Stimulated activated CD4-positive, alpha-beta T cell treated with anti-CD3 and anti-CD28 coated beads, Interleukin-4, amount 100 ng/mL, for 24 hours (primary cell): Measurements from ENCODE around the gene RHO.

Experiments
- DNase-seq: peaks from one replicate; pipeline ENCODE4 v3.0.0-alpha.2; 2020

RHO gene

DNA sequence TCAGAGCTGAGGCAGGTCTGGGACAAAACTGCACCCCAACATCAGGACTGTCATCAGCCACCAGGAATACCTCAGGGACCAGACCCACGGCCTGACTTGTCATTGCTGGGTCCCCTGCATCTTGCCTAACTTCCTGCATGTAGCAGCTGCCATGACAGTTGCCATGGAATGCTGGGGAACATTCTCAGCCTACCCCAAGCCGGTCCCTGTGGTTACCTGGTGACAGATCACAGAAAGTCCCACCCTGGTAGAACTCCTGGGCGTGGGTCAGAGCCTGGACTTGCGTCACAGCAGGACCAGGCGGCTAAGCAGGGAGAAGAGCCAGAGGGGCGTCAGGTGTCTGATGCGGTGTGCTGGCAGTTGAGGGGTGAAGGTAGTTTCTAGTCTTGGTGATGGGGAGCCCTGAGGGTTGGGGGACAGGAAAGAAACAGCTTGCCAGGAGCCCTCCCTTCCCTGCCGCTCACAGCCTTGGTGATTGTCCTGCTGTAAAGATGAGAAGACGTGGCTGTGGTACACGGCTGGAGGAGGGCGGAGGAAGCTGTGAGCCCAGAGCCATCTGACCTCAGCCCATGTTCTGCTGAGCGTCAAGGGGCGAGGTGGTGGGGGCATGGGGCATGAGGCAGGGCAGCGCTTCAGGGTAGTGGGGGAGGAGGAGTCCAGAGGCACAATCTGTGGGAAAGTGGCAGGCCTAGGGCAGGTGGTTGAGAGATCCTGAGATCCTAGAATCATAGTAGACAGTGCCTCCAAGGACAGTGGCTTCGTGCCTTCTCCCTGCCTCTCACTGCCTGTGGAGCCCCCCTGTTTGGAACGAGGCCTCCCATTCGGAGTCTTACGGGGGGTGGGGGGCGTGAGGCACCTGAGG lies 19.9 kb downstream of the RHO start:
- no peak for DNase-seq

DNA sequence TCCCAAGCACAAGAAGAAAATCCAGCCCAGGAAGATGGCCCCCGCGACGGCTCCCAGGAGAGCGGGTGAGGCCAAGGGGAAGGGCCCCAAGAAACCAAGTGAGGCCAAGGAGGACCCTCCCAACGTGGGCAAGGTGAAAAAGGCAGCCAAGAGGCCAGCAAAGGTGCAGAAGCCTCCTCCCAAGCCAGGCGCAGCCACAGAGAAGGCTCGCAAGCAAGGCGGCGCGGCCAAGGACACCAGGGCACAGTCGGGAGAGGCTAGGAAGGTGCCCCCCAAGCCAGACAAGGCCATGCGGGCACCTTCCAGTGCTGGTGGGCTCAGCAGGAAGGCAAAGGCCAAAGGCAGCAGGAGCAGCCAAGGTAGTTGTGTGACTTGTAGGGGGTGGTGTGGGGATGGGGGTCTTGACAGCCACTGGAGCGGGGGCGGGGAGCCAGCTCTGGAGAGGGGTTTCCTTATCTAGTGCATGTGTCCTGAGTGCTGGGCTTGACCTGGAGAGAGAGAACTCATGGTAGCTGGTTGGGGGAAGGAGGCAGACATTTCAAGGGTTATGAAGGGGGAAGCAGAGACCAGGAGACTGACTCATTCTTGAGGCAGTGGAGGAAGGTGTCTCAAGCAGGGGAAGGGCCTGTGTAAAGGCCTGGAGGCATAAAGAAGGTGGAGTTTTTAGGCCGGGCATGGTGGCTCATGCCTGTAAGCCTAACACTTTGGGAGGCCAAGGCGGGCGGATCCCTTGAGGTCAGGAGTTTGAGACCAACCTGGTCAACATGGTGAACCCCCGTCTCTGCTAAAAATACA lies 20.8 kb downstream of the RHO start:
- DNase-seq: no peak

DNA sequence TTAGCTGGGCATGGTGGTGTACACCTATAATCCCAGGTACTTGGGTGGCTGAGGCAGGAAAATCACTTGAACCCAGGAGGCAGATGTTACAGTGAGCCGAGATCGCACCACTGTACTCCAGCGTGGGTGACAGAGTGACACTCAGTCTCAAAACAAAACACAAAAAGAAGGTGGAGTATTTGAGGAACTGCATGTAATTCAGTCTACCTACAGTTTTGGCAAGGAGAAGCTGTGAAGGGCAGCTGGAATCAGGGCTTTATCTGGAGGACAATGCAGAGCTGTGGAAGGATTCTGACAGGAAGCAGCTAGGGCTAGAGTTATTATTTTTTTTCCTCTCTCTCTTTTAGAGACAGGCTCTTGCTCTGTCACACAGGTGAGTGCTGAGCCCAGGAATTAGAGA lies 21.4 kb downstream of the RHO start:
- DNase-seq: no peak

DNA sequence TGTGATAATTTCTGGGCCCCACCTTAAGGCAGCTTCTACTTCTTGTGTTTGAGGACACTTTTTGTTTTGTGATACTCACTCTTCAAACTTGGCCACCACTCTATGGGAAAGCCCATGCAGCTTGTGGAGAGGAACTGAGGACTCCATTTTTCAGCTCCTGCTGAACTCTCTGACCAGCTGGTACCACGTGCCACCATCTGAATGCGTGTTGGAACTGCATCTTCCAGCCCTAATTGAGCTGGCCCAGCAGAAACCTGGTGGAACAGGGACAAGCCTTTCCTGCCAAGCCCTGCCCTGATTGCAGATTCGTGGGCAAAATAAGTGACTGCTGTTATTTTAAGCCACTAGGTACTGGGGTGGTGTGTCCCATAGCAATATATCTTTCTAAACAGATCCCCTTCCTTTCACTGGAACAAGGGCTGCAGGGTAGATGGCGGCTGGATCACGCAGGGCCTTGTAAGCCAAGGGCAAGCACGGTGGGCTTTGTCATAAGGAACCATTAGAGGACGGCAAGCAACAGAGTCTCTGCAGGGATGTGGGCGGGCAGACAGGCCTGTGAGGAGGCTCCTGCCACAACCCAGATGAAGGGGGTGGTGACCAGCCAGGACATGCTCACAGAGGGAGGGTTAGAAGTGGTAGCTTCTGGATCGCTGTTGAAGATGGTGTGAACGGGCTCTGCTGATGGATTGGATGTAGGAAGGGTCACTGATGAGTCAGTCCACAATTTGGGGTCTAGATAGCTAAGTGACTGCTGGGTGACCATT lies 24.0 kb downstream of the RHO start:
- no peak for DNase-seq

DNA sequence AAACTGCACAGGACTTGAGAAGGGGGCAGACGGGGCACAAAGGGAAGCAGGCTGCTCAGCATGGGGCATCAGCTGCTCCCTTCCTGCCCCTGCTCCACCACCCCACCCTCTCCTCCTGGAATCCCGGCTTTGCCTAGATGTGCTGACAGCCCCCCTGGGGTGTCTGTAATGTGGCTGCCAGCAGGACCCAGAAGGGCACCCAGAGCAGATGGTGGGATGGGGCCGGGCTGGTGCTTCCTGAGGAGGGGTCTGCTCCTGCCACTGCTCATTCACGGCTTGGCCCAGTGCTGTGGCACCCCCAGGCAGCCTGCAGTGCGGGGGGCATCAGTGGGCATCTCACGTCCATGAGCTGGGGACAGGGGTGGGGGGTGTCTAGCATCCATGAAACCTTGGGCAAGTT lies 24.7 kb downstream of the RHO start:
- DNase-seq: no peak

DNA sequence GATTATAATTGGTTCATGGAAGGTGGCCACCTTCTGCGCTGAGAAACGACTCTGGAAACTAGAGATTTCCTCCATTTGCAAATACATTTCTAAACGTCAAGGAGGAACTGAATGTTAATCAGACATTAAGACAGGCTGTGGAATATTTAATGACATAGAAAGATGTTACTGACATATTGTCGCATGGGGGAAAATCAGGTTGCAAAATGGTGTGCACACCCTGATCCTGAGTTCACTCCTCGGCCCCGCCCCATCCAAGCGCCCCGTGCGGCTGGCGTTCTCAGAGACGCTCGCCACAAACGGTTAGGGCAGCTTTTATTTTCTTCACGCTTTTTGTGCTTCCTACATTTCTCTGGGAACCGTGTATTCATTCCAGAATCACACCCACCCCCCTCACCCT lies 25.3 kb downstream of the RHO start:
- no peak for DNase-seq

DNA sequence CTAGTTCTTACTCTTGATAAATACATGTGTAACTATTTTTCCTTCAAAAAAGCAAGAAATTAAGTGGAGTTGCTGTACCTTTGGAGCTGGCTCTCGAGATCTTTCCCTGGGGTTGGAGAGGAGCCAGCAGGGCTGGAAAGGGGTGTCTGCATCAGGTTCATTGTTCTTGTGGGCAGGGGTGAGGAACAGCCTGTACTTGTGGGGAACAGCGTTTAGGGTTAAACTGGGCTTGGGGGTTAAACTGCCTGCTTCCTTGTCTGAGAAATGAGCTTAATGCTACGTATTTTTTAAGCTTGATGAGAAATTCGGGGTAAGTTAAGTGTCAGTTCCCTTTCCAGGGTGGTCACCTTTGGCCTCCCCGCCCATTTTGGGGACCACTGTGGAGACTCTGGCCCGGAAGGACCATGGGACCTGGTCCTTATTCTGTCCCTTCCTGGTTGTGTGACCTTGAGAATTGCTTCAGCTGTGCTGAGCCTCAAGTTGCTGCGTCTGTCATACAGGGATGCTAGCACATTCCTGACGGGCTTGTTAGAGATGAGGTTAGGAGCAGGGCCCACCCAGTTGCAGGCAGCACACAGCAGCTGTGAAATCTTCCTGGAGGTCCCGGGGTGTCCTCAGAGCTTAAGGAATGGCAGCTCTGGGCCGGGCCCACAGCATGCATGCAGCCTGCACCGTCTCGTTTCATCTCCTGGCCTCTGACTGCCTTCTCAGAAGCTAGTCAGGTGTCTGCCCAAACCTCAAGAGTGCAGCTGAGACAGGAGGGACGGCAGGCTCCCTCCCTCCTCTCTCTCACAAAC lies 26.1 kb downstream of the RHO start:
- DNase-seq: no peak

DNA sequence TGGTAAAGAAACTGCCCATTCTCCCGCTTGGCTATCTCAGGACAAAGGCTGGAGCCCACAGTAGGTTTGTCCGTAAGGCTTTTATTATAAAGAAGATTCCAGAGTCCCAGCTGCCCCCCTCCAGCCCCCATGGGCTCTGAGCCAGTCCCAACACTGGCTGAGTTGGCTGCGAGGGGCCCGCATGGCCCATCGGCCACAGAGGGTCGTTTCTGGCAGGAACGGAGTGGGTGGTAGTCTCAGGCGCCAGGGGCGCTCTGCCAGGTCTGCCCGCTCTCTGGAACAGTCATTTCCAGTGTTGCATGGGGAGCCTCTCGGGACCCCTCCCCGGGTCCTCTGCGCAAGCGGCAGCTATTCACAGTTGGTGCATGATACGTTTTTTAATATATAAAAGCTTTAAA lies 26.7 kb downstream of the RHO start:
- DNase-seq: no peak

DNA sequence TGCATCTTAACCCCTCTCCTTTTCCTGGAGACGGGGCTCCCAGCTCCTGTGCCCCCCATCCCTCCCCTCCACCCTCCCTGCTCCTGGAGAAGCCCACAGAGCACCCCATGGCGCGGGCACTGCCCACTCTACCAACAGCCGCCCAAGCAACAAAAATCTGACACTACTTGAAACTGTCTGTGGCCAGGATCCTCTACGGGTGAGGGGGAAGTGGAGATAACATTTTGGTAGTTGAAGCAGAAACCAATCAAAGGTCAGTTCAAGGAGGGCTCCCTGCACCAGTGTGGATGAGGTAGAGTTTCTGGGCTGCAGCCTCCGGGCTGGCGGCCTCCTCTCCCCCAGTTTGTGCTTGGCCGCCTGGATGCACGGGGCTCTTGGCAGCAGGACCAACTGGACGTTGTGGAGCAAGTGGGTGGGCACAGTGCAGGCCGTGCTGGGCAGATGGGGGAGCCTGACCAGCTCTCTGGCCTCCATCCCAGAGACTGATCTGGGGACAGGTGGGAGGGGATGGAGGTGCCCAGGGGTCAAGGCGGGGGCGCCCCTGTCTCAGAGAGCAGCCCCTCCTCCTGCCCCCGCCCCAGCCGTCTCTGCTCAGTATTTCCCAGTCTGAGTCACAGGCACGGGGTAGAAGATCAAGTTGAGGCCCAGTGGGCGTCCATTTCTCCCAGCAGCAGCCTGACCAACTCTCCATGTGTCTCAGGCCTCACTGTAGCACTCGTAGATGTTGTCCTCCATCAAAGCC lies 27.3 kb downstream of the RHO start:
- DNase-seq: no peak

DNA sequence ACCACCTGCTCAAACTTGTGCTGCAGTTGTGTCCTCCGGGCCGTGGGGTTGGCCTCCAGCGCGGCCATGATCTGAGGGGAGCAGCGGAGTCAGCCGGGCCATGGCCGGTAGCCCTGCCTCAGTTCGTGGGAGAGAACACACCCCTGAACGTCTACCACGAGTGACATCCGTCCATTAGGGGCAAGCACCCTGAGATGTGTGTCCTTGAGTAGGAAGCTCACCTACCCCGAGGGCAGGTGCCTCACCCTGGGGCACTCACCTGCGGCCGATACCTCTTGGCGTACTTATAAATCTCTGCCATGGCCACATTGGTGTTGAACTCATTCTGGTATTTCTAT lies 27.9 kb downstream of the RHO start:
- DNase-seq: no peak

DNA sequence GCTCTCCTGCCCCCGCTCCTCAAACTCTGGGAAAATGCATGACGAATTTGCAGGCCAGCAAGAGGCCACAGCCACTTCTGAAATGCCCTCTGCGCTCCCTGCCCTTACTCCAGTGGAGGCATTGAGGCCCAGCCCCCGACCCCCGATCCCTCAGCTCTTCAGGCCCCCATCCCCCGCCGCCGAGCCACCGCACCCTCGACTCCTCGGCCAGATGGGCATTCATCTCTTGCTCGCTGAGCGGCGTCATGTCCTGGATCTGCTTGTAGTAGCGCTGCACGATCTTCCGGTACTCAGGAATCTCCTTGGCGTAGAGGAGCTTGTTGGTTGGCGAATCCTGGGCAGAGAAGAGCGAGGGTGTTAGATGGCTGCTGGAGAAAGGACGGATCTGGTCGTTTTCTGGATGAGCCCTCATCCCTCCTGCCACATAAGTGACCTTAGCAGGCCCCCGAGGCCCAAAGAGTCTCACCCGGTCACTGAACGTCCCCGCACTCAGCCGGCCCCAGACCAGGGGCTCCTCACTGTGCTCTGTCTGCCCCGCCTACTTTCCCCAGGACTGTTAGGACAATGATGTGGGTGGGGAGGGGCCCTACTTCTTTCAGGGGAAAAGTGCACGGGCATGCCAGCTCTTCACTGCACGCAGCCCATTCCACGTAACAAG lies 28.6 kb downstream of the RHO start:
- no peak for DNase-seq

DNA sequence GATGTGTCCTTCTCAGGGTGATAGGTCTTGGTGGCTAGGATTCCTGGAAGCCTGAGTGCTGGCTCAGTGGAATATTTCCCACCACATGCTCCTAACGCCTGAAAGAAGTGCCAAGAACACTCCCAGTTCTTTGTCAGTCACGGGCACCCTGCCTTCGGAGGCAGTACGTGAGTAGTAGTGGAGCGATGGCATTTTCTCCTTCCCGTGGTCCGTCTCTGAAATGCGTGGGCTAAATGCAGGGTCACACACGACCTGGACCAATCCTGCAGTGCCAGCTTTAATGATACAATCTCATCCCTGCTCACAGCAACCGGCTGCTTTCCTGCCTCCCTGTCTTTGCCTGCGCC lies 29.1 kb downstream of the RHO start:
- no peak for DNase-seq

DNA sequence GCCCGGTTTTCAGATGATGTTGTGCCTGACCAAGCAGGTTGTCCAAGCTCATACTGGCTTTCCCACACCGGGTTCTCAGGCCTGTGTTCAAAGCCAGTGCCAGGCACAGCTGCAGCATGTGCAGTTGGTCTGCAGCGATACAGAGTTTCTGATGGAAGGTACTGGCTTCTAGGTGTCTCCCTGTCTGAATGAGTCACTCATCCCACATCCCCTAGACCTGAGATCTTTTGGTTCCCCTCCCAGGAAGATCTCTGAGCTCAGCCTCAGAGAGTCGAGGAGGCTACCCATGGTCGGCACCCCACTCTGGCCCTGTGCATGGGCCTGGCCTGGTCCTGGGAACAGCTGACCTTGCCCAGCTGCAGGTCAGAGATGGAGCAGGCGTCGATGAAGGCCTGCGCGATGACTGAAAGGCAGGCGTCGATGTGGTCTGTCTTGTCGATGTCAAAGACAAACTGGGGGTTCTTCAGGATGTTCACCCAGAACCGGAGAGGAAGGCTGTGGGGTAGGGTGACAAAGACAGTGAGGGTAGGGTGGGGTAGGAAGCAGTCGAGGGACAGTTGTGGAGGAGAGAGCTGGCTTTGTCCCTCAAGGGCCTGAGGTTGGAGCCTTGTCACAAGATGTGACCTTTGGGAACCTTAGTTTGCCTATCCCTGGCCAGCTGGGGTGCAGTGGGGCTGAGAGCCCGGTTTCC lies 29.8 kb downstream of the RHO start:
- DNase-seq: no peak

DNA sequence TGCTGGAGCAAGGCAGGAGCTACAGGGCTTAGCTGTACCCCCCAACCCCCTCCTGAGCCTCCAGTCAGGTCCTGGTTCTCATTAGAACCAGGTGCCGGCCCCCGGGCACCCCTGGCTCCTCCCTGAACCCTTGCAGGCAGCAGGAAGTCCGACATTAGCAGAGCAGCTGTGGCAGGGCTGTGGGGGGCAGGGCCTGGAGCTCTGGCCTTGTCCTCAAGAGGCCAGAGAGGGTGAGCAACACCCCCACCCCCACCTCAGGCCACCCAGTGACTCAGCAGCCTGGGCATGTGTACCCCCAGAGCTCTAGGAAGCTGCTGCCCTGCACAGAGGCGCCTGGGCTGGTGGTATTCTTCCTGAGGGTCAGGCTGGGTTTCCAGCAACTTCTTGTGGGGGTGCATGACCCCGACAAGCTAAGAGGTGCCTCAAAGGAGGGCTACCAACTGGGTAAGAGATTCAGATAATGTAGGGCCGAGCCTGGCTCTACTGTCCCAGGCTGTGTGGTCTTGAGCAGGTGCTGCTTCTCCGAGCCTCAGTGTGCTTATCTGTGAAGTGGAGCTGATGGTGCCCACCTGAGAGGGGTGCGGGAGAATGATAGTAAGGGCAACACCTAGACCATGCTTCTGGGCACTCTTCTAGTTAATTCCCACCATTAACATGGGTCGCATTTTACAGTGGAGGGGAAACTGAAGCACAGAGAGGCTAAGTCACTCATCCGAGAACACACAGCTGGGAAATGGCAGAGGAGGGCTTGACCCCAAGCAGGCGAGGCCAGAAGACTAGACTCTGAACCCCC lies 30.5 kb downstream of the RHO start:
- DNase-seq: no peak

DNA sequence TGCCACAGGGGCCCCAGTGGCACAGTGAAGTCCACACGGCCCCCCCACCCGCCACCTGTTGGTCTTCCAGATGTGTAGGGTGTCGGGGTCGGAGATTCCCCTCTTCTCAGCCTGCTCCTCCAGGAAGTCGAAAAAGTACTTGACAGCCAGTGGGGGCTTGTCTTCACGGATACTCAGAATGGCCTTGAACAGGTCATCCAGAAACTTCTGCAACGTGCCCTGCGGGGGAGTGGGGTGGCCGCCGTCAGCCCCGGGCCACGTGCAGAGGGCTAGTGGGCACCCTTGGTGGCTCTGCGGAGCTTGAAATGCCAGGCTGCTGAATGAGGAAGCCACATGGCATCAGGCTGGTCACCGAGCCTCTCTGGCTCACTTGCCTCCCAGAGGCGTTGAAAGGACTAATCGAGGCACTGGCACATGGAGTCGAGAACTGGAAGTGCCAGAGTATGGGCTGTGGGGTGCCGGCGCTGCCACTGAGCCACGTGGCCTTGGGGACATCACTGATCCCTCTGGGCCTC lies 31.2 kb downstream of the RHO start:
- no peak for DNase-seq

DNA sequence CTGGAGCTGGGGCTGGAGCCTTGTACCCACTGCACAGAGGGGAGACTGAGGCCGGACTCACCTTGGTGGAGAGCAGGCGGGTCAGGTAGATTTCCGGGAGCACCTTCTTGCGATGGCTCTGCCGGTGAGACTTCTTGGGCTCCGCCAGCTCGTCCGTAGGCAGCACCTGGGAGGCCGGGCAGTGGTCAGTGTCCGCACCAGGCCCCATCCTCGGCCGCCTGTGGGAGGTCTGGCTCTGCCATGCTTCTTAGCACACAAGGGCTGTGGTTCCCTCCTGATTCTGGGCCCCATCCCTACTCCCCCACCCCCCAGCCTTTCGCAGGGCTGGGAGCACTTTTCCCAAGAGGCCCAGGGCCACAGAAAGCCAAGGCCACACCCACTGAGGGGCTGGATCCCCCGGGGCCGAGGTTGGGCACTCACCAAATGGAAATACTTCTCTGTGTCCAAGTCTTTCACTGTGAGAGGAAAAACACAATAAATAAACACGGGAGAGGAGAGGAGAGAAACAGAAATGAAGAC lies 31.9 kb downstream of the RHO start:
- no peak for DNase-seq

DNA sequence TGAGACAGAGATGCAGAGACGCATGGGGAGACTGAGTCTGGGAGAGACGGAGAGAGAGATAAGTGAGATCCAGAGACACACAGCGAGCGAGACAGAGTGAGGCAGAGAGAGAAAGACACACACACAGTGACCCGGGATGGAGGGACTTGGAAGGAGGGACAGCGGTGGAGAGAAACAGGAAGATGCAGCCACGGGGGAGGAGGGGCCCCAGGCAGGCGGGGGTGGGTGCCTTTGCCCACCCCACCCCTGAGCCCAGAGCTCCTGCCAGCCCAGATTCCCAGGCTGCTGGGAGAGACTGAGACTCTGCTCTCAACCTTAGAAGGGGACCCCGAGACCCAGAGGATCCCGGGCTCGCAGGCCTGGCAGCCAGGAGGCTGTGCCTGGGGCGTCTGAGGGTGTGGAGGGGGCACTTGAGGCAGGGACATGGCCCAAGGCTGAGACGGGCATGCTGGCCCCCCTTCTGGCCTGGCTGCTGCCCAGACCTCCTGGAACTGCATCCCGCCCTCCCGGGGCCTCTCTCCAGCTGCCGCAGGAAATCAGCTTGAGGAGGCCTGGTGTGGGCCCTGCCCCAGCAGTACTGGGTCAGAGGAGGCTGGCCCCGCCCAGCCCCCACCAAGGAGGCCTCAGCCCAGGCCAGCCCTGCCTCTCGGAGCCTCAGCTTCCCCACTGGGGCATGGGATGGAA lies 32.6 kb downstream of the RHO start:
- no peak for DNase-seq

DNA sequence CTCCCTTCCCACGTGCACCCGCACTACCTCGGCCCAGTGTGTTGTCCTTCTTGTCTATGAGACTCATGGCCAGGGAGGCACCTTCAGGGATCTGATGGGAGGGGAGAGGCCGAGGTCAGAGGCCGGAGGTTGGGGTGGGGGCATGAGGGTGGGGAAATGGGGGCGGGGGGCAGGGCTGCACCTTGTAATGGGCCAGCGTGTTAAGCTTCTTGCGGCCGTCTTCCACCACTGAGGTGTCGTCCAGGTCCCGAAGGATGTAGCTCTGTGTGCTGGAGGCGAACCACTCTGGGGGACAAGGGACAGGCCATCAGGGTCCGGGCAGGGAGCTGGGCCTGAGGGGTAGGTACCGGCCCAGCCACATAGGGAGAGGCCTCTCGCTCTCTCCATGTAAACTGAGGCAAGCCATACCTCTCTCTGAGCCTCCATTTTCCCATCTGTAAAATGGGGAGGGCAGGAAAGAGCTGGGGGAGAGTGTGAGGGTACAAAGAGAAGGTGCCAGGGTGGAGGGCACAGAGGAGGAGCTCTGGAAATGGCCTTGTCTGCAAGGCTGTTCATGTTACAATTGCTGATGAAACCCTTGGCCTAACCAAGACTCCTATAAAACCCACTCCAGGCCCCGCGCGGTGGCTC lies 33.3 kb downstream of the RHO start:
- no peak for DNase-seq

DNA sequence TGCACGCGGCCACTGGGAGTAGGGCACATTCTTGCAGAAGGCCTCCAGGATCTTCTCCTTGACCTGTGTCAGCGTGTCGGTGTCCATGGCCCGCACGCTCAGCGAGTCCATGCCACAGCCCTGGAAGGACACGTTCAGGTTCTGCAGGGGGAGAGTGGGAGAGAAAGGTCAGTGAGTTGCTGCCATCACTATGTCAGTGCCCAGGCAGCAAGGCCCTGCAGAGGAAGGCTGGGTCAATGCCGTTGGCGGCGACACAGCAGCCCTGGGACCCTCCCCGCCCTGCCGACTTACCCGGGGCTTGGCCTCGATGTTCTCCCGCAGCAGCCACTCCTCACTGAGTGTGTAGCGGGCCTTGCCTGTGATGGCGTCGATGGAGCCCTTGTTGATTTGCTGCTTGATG lies 34.4 kb downstream of the RHO start:
- DNase-seq: no peak
